ENCODE measurements around the gene VWA1. TPM values are rescaled to one million over a fixed set of nuclear protein-coding genes. Genes with fewer than 3 reads are reported as not detected.
A peak's percentile ranks its signal among the peaks of the same experiment; 100 is the strongest.

Gene VWA1
- polyA plus RNA-seq, 3 donors: 31.6 to 74.6 (median 62.4) TPM

DNA sequence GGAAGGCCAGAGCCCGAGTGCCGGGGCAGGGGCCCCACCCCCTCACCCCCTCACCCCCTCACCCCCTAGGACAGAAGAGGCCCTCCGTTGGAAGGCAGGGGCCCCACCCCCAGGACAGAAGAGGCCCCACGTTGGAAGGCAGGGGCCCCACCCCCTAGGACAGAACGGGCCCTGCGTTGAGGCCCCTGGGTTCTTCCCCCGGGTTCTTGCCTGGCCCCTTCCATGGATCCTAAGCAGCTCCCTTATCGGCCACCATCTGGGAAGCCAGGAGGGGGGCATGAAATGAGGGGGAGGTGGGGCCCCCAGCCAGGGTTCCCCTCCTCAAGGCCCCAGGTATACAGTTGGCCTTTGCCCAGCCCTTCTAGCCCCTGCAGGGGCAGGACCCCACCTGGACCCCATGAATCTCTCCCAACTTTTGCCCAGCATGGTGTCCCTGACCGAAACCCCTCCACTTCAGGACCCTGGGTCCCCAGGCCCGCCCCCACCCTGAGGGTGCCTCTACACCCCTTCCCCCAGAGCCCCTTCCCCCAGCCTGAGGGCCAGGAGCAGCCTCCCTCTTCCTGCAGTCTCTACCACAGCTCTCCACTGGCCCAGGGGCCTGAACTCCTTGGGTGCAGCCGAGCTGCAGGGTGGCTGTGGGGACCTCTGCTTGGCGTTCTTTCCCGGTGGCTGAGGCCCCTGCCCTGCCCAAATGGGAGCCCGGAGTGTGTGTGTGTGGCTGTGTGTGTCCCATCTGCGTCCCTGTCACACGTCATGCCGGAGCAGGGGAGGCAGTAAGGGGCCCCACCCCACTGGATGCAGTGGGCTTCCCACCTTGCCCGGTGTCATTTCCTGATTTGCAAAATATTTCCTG lies 4.3 kb upstream of the VWA1 start:
- DNase-seq (ENCODE audit: extremely low read depth in 1 of 11, low read depth in 9 of 11, low spot score in 4 of 11): no peak

DNA sequence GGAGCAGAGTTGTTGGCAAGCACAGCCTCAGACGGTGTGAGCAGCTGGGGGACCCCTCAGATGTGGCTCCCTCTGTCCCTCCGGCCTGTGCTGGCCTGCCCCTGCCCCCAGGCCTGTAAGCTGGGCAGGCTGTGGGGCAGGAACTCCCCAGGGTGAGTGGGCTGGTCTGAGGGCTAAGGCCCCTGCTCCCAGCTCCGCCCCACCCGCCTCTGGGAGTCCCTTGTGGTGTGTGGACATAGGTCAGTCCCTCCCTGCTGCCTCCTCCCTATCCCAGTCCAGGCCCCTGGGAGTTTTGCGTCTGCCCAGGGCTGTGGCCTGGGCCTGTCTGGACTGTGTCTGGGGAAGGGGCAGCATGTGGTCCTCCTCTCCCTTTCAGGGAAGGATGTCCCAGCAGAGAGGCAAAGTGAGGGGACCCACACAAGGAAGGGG lies 3.6 kb upstream of the VWA1 start:
- no peak for DNase-seq (ENCODE audit: extremely low read depth in 1 of 11, low read depth in 9 of 11, low spot score in 4 of 11)

GRCh38 chr1:1432274-1432950 lies 3.1 kb upstream of the VWA1 start:
- DNase-seq (ENCODE audit: extremely low read depth in 1 of 11, low read depth in 9 of 11, low spot score in 4 of 11): no peak

DNA sequence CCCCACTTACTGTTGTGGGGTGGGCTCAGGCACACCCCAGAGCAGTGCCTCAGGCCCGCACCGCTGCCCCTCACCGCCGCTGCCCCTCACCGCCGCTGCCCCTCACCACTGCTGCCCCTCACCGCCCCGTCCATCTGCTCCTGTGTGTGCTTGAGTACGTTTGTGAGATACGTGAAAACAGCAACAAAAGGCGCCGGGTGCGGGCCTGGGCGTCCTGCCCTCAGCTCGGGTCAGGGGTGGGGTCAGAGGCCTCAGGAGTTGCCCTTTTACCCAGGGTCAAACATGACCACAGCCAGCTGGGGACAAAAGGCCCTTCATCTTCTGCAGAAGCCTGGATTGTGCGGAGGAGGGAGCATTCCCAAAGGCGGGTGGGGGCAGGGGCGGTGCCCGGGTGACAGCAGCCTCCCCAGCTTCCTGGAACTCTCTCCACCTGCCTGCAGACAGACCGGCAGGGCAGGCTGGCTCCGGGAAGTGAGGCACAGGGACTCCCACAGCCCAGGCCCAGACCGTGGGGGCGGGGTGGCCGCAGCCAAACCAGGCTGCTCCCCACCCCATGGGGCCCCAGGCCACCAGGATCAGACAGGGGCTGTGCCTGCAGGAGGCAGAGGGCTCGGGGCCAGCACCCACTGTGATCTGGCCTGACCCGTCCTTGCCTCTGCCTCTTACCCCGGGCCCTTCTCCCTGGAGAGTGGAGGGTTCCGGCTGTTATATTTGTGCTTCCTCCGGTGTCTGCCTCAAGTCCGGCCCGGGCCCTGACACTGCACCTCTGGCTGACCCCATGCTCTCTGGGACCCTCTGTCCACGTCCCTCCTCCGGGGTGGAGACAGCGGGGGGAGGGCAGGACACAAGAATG lies 2.3 kb upstream of the VWA1 start:
- DNase-seq (ENCODE audit: extremely low read depth in 1 of 11, low read depth in 9 of 11, low spot score in 4 of 11): peak in 1 of 11 donors; percentile 67

DNA sequence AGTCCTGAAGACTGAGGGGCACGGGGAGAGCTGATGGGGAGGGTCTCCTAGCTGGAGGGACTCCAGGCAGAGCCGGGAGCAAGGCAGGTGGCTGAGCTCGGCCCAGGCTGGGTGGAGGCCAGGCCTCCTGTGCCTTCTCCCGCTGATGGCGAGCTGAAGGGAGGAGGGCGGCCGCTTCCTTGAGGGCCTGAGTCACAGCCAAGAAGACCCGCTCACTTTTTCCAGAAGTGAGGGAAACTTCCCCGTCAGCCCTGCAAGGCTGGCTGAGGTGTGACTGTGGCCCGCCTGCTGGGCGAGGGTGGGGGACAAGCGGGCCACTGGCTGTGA lies 1.7 kb upstream of the VWA1 start:
- no peak for DNase-seq (ENCODE audit: extremely low read depth in 1 of 11, low read depth in 9 of 11, low spot score in 4 of 11)

DNA sequence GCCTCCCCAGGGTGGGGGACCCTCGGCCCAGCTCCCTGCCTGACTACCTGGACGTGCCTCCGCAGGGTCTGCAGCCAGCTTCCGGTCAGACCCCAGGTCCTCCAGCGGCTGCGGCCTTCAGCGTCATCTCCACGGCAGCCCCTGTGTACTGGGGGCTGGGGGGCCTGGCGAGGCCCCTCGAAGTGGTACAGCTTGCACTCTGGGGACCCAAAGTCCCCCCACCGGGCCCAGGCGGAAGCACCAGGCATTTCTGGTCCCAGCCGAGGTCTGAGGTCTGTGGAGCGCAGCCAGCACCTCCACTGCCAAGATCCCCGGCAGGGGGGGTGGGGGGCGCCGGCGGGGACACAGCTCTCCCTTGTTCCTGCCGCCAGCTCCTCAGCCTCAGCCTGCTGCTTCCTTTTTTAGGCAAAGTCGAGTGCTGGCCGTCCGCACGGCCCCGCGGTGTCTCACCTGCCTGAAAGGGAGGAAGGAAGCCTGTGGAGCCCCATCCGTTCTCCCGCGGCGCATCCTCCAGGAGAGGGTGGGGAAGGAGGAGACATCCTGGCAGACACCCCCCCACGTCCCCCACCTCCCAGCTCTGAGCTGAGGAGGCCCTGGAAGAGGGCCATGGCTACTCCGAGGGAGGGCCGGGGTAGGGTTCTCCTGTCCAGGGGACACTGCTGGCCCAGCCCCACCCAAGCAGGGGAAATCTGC lies 1.2 kb upstream of the VWA1 start:
- DNase-seq (ENCODE audit: extremely low read depth in 1 of 11, low read depth in 9 of 11, low spot score in 4 of 11): no peak

- DNase-seq (ENCODE audit: extremely low read depth in 1 of 11, low read depth in 9 of 11, low spot score in 4 of 11): no peak
Observed at GRCh38 chr1:1434824-1435105, 725 bp upstream of the VWA1 start.

DNA sequence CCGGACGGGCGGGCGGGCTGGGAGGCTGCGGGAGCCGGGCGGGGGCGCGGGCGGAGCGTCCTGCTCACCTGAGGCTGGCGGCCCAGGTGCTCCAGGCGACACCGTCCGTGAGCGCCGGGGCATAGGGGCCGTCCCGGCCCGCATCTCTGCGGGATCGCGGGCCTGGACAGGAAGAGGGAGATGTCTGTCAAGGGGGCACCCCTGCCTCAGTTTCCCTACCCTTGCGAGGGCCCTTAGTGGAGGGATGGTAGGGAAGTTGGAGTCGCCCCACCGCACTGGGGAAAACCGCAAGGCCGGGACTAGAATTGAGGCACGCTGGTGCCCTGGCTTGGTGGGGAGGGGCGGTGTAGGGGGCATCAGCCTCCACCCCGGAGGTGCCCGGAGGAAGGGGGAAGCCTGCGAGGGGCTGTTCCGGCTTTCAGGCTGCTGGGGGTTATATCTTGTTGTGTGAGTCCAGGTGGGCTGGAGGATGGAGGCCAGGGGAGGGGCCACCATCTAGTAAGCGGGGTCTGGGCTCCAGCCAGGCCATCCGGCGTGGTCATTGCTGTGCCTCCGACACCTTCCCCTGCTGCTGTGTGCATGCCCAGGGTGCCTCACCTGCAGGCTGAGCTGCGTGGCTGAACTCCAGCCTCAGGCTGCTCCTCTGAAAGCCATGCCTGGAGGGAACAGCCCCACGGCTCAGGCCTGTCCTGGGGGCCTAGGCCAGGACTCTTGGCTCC lies 580 bp downstream of the VWA1 start:
- DNase-seq (ENCODE audit: extremely low read depth in 1 of 11, low read depth in 9 of 11, low spot score in 4 of 11): no peak

GRCh38 chr1:1436630-1437032 lies 1.1 kb downstream of the VWA1 start:
- DNase-seq (ENCODE audit: extremely low read depth in 1 of 11, low read depth in 9 of 11, low spot score in 4 of 11): no peak

GRCh38 chr1:1437033-1437903 lies 1.8 kb downstream of the VWA1 start:
- DNase-seq (ENCODE audit: extremely low read depth in 1 of 11, low read depth in 9 of 11, low spot score in 4 of 11): no peak

GRCh38 chr1:1437904-1438376 lies 2.5 kb downstream of the VWA1 start:
- peak in 1 of 11 donors; percentile 83 for DNase-seq (ENCODE audit: extremely low read depth in 1 of 11, low read depth in 9 of 11, low spot score in 4 of 11)

DNA sequence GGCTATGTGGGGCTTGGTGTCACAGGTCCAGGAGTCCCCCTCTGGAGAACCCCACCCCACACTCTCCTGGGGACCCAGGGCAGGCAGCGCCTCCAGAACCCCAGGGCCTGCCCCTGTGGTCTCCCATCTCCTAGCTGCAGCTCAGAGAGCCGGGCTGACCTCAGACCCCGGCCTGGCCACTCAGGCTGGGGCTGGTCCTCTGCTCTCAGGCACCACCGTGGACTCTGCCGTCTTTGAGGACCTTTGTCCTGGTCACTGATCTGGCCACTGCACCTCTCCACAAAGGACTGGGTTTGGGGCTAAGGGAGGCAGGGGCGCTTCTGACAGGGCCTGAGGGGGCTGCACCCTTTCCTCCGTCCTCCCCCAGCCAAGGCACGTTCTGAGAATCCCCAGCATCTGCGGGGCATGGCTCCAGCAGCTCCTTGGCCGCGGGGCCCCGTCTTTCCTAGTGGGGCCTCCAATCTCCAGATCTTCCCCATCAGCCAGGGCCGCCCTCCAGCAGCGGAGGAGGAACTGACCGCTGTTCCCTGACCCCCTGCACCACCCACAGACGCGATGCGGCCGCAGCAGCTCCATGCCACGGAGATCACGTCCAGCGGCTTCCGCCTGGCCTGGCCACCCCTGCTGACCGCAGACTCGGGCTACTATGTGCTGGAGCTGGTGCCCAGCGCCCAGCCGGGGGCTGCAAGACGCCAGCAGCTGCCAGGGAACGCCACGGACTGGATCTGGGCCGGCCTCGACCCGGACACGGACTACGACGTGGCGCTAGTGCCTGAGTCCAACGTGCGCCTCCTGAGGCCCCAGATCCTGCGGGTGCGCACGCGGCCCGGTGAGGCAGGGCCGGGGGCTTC lies 3.3 kb downstream of the VWA1 start:
- no peak for DNase-seq (ENCODE audit: extremely low read depth in 1 of 11, low read depth in 9 of 11, low spot score in 4 of 11)

DNA sequence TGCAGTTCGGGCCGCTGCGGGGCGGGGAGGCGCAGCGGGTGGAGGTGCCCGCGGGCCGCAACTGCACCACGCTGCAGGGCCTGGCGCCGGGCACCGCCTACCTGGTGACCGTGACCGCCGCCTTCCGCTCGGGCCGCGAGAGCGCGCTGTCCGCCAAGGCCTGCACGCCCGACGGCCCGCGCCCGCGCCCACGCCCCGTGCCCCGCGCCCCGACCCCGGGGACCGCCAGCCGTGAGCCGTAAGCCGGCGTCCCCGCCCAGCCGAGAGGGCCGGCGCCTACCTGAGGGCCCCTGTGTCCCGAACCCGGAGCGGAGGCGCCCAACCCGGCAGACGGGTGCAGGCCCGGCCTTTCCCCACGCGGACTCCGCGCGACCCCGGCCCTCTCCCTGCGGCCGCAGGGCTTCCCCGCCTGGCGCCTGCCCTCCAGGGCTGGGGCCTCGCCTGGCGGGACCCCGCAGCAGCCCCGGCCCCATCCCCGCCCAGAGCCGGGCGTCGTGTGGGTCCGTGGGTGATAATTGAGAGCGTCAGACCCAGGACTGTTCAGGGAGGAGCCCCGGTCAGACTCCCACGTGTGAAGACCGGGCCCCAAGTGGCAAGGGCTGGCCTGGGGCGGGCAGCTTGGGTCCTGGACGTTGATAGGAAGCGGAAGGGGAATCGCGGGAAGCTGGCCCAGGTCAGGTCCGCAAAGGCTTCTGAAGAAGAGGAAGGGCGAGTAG lies 4.2 kb downstream of the VWA1 start:
- DNase-seq (ENCODE audit: extremely low read depth in 1 of 11, low read depth in 9 of 11, low spot score in 4 of 11): no peak

GRCh38 chr1:1440262-1441001 lies 4.9 kb downstream of the VWA1 start:
- no peak for DNase-seq (ENCODE audit: extremely low read depth in 1 of 11, low read depth in 9 of 11, low spot score in 4 of 11)

GRCh38 chr1:1441002-1441888 lies 5.8 kb downstream of the VWA1 start:
- no peak for DNase-seq (ENCODE audit: extremely low read depth in 1 of 11, low read depth in 9 of 11, low spot score in 4 of 11)
